ENCODE results near the gene DYNLL2.
"Not testable (repeated sequence)": the region's sequence is repeated elsewhere in the genome, so short reads cannot be mapped to it uniquely, and the experiment has no call there.

Gene DYNLL2

DNA sequence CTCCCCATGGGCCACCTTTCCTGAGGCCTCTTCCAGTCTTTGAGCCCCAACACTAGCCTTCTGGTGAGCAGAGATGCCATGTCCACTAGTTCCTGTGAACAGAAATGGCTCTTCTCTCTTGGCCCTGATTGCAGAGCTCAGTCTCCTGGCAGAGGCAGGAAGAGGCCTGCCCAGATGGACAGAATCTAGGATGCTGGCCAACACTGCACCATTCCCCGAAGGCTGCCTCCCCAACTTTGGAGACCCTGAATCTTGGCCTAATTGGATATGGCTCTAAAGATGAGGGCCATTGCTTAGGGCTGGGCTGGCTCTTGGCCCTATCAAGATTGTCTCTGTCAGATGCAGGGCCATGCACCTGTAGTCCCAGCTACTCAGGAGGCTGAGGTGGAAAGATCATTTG lies 18.0 kb upstream of the DYNLL2 start:
- H2AFZ ChIP-seq (ENCODE audit: low read length), result no peak overlapping the region
- H3K4me2 ChIP-seq (ENCODE audit: low read depth, low read length, poor library complexity, severe bottlenecking), result no peak overlapping the region
- H3F3A ChIP-seq (ENCODE audit: low read depth), result no peaks in the 10 kb centered on the region
- no peaks in the 10 kb centered on the region for H3K9me2 ChIP-seq (replicated peaks; ENCODE audit: low read depth, low read length)
- H3K4me1 ChIP-seq (ENCODE audit: insufficient read depth, low read length, poor library complexity, severe bottlenecking), result no peaks in the 10 kb centered on the region
- H3K9me3 ChIP-seq (ENCODE audit: insufficient read depth, low read depth, low read length), result no peaks in the 10 kb centered on the region
- no peaks in the 10 kb centered on the region for H3K27me3 ChIP-seq (ENCODE audit: insufficient read depth, low read length, poor library complexity, severe bottlenecking)
- TF ChIP-seq EZH2phosphoT487 (IDR thresholded peaks at IDR 0.05; ENCODE audit: borderline replicate concordance), result no peak
- TF ChIP-seq, protein P1, sequence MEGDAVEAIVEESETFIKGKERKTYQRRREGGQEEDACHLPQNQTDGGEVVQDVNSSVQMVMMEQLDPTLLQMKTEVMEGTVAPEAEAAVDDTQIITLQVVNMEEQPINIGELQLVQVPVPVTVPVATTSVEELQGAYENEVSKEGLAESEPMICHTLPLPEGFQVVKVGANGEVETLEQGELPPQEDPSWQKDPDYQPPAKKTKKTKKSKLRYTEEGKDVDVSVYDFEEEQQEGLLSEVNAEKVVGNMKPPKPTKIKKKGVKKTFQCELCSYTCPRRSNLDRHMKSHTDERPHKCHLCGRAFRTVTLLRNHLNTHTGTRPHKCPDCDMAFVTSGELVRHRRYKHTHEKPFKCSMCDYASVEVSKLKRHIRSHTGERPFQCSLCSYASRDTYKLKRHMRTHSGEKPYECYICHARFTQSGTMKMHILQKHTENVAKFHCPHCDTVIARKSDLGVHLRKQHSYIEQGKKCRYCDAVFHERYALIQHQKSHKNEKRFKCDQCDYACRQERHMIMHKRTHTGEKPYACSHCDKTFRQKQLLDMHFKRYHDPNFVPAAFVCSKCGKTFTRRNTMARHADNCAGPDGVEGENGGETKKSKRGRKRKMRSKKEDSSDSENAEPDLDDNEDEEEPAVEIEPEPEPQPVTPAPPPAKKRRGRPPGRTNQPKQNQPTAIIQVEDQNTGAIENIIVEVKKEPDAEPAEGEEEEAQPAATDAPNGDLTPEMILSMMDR (conservative IDR thresholded peaks at IDR 0.05; ENCODE audit: low read length), result no peak
- no peaks in the 10 kb centered on the region for H4K20me1 ChIP-seq (ENCODE audit: insufficient read depth, low read length, poor library complexity, severe bottlenecking)
- H3K79me2 ChIP-seq (ENCODE audit: insufficient read depth, low read length), result no peaks in the 10 kb centered on the region
- no peaks in the 10 kb centered on the region for H3K36me3 ChIP-seq (ENCODE audit: insufficient read depth, low read length)
- no peak overlapping the region for H3K4me3 ChIP-seq (ENCODE audit: low read length, poor library complexity, severe bottlenecking)
- no peak overlapping the region for H3K9ac ChIP-seq (ENCODE audit: low read depth, low read length, poor library complexity, severe bottlenecking)

DNA sequence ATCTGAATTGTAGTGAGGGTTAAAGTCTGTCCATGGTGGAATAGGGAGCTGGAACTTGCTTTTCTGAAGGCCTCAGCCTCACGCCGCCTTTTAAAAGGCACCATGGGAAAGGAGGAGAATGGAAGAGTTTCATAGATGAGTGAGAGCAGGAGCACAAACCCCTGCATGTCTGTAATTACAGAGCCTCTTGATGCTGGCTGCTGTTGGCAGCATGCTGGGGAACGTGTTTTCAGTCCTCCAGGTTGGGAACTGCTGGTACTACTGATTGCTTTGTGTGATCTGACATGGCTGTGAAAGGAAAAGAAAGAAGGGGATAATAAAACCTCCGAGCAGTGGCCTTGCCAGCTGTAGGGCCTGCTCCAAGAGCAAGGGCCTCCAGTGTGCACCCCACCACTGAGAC lies 16.8 kb upstream of the DYNLL2 start:
- Histone ChIP-seq H3K9ac (ENCODE audit: low read depth, low read length, poor library complexity, severe bottlenecking) (no peak overlapping the region), H3K4me2 (ENCODE audit: low read depth, low read length, poor library complexity, severe bottlenecking) (no peak overlapping the region), H3F3A (ENCODE audit: low read depth) (no peaks in the 10 kb centered on the region), H3K9me3 (ENCODE audit: insufficient read depth, low read depth, low read length) (no peaks in the 10 kb centered on the region), H4K20me1 (ENCODE audit: insufficient read depth, low read length, poor library complexity, severe bottlenecking) (no peaks in the 10 kb centered on the region), H3K27me3 (ENCODE audit: insufficient read depth, low read length, poor library complexity, severe bottlenecking) (no peaks in the 10 kb centered on the region), H3K4me1 (ENCODE audit: insufficient read depth, low read length, poor library complexity, severe bottlenecking) (no peaks in the 10 kb centered on the region), H2AFZ (ENCODE audit: low read length) (no peak overlapping the region), H3K9me2 (replicated peaks; ENCODE audit: low read depth, low read length) (no peaks in the 10 kb centered on the region), H3K4me3 (ENCODE audit: low read length, poor library complexity, severe bottlenecking) (no peak overlapping the region), H3K79me2 (ENCODE audit: insufficient read depth, low read length) (no peaks in the 10 kb centered on the region), H3K36me3 (ENCODE audit: insufficient read depth, low read length) (no peaks in the 10 kb centered on the region)
- no peak for TF ChIP-seq EZH2phosphoT487 (IDR thresholded peaks at IDR 0.05; ENCODE audit: borderline replicate concordance)
- TF ChIP-seq, protein P1 (conservative IDR thresholded peaks at IDR 0.05; ENCODE audit: low read length), result no peak

DNA sequence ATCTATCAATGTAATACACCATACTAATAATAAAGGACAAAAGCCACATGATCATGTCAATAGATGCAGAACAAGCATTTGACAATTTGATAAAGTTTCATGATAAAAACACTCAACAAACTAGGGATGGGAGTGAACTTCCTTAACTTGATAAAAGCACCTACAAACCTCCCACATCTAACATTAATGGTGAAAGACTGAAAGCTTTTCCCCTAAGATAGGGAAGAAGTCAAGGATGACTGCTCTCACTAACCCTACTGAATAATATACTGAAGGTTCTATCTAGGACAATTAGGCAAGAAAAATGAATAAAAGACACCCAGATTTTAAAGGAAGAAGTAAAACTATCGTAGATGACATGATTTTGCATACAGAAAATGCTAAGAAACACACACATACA lies 10.4 kb upstream of the DYNLL2 start:
- Histone ChIP-seq H2AFZ (ENCODE audit: low read length) (no peak overlapping the region), H3K9me2 (replicated peaks; ENCODE audit: low read depth, low read length) (no peaks in the 10 kb centered on the region), H3K9me3 (ENCODE audit: insufficient read depth, low read depth, low read length) (no peaks in the 10 kb centered on the region), H3K36me3 (ENCODE audit: insufficient read depth, low read length) (no peaks in the 10 kb centered on the region), H4K20me1 (ENCODE audit: insufficient read depth, low read length, poor library complexity, severe bottlenecking) (no peaks in the 10 kb centered on the region), H3K4me1 (ENCODE audit: insufficient read depth, low read length, poor library complexity, severe bottlenecking) (no peaks in the 10 kb centered on the region), H3K9ac (ENCODE audit: low read depth, low read length, poor library complexity, severe bottlenecking) (no peak overlapping the region), H3K4me3 (ENCODE audit: low read length, poor library complexity, severe bottlenecking) (no peak overlapping the region), H3K79me2 (ENCODE audit: insufficient read depth, low read length) (no peaks in the 10 kb centered on the region), H3K4me2 (ENCODE audit: low read depth, low read length, poor library complexity, severe bottlenecking) (no peak overlapping the region), H3K27me3 (ENCODE audit: insufficient read depth, low read length, poor library complexity, severe bottlenecking) (no peaks in the 10 kb centered on the region), H3F3A (ENCODE audit: low read depth) (no peaks in the 10 kb centered on the region)
- no peak for TF ChIP-seq EZH2phosphoT487 (IDR thresholded peaks at IDR 0.05; ENCODE audit: borderline replicate concordance)
- TF ChIP-seq, protein P1 (conservative IDR thresholded peaks at IDR 0.05; ENCODE audit: low read length), result no peak

DNA sequence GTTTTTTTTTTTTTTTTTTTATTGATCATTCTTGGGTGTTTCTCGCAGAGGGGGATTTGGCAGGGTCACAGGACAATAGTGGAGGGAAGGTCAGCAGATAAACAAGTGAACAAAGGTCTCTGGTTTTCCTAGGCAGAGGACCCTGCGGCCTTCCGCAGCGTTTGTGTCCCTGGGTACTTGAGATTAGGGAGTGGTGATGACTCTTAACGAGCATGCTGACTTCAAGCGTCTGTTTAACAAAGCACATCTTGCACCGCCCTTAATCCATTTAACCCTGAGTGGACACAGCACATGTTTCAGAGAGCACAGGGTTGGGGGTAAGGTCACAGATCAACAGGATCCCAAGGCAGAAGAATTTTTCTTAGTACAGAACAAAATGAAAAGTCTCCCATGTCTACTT lies 10.0 kb upstream of the DYNLL2 start:
- H3K4me3 ChIP-seq (ENCODE audit: low read length, poor library complexity, severe bottlenecking); H3K9me3 ChIP-seq (ENCODE audit: insufficient read depth, low read depth, low read length); H3K9ac ChIP-seq (ENCODE audit: low read depth, low read length, poor library complexity, severe bottlenecking); H2AFZ ChIP-seq (ENCODE audit: low read length); H3K9me2 ChIP-seq (replicated peaks; ENCODE audit: low read depth, low read length); H4K20me1 ChIP-seq (ENCODE audit: insufficient read depth, low read length, poor library complexity, severe bottlenecking); H3K79me2 ChIP-seq (ENCODE audit: insufficient read depth, low read length); H3K27me3 ChIP-seq (ENCODE audit: insufficient read depth, low read length, poor library complexity, severe bottlenecking); H3K36me3 ChIP-seq (ENCODE audit: insufficient read depth, low read length); H3F3A ChIP-seq (ENCODE audit: low read depth); H3K4me1 ChIP-seq (ENCODE audit: insufficient read depth, low read length, poor library complexity, severe bottlenecking); H3K4me2 ChIP-seq (ENCODE audit: low read depth, low read length, poor library complexity, severe bottlenecking): not testable (repeated sequence)

DNA sequence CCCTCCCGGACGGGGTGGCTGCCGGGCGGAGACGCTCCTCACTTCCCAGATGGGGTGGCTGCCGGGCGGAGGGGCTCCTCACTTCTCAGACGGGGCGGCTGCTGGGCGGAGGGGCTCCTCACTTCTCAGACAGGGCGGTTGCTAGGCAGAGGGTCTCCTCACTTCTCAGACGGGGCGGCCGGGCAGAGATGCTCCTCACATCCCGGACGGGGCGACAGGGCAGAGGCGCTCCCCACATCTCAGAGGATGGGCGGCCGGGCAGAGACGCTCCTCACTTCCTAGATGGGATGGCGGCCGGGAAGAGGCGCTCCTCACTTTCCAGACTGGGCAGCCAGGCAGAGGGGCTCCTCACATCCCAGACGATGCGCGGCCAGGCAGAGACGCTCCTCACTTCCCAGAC lies 8.8 kb upstream of the DYNLL2 start:
- H3K9me2 ChIP-seq (replicated peaks; ENCODE audit: low read depth, low read length); H3K4me3 ChIP-seq (ENCODE audit: low read length, poor library complexity, severe bottlenecking); H3K9ac ChIP-seq (ENCODE audit: low read depth, low read length, poor library complexity, severe bottlenecking); H3K4me1 ChIP-seq (ENCODE audit: insufficient read depth, low read length, poor library complexity, severe bottlenecking); H3K9me3 ChIP-seq (ENCODE audit: insufficient read depth, low read depth, low read length); H2AFZ ChIP-seq (ENCODE audit: low read length); H3F3A ChIP-seq (ENCODE audit: low read depth); H3K36me3 ChIP-seq (ENCODE audit: insufficient read depth, low read length); H3K27me3 ChIP-seq (ENCODE audit: insufficient read depth, low read length, poor library complexity, severe bottlenecking); H4K20me1 ChIP-seq (ENCODE audit: insufficient read depth, low read length, poor library complexity, severe bottlenecking); H3K79me2 ChIP-seq (ENCODE audit: insufficient read depth, low read length); H3K4me2 ChIP-seq (ENCODE audit: low read depth, low read length, poor library complexity, severe bottlenecking): not testable (repeated sequence)

All from Loucy (cell line).